ENCODE data around the gene EGFL6.

DNA sequence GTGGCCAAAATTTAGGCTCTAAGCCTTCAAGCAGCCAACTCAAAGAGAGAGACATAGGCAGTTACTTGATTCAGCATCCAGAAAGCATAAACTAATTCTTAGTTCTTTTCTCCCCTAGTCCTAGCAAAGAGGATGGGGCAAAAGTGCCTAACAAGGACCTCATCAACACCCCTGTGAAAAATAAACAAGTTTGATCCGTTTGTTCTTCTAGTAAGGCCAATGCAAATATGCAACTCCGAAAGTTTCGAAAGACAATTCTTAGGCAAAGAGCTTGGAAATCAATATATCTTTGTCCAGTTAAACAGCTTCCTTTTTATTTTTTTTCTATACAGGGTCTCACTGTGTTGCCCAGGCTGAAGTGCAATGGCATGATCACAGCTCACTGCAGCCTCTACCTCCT lies 31.0 kb upstream of the EGFL6 start:
- TF ChIP-seq, protein P1, sequence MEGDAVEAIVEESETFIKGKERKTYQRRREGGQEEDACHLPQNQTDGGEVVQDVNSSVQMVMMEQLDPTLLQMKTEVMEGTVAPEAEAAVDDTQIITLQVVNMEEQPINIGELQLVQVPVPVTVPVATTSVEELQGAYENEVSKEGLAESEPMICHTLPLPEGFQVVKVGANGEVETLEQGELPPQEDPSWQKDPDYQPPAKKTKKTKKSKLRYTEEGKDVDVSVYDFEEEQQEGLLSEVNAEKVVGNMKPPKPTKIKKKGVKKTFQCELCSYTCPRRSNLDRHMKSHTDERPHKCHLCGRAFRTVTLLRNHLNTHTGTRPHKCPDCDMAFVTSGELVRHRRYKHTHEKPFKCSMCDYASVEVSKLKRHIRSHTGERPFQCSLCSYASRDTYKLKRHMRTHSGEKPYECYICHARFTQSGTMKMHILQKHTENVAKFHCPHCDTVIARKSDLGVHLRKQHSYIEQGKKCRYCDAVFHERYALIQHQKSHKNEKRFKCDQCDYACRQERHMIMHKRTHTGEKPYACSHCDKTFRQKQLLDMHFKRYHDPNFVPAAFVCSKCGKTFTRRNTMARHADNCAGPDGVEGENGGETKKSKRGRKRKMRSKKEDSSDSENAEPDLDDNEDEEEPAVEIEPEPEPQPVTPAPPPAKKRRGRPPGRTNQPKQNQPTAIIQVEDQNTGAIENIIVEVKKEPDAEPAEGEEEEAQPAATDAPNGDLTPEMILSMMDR (IDR thresholded peaks at IDR 0.05; ENCODE audit: low read depth, low read length, poor library complexity, severe bottlenecking), result no peak
- TF ChIP-seq EZH2phosphoT487 (IDR thresholded peaks at IDR 0.05; ENCODE audit: borderline replicate concordance, low read length), result no peak

All from DOHH2 (cell line).